C4-2B (cell line): Measurements from ENCODE around the gene ZNHIT1.

ENCODE experiments used
- ZFX ChIP-seq: fragments of 450-650 bp; IDR thresholded peaks from 2 replicates; pipeline ENCODE4 v1.6.1; 2017
- TF ChIP-seq, protein P1 (sequence below): fragments of 450-650 bp; conservative IDR thresholded peaks from 2 replicates; pipeline ENCODE4 v1.5.1; 2017; ENCODE audit warnings: mild to moderate bottlenecking

GRCh38 chr7:101201695-101202602 is 16.0 kb upstream of the ZNHIT1 start:
- TF ChIP-seq, protein P1, sequence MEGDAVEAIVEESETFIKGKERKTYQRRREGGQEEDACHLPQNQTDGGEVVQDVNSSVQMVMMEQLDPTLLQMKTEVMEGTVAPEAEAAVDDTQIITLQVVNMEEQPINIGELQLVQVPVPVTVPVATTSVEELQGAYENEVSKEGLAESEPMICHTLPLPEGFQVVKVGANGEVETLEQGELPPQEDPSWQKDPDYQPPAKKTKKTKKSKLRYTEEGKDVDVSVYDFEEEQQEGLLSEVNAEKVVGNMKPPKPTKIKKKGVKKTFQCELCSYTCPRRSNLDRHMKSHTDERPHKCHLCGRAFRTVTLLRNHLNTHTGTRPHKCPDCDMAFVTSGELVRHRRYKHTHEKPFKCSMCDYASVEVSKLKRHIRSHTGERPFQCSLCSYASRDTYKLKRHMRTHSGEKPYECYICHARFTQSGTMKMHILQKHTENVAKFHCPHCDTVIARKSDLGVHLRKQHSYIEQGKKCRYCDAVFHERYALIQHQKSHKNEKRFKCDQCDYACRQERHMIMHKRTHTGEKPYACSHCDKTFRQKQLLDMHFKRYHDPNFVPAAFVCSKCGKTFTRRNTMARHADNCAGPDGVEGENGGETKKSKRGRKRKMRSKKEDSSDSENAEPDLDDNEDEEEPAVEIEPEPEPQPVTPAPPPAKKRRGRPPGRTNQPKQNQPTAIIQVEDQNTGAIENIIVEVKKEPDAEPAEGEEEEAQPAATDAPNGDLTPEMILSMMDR, result no peak
- no peak for TF ChIP-seq ZFX
